GM12892 (cell line): Measurements from ENCODE around the gene TMEM269.

ENCODE experiments used
- POLR2A ChIP-seq: IDR thresholded peaks from 2 replicates; pipeline ENCODE4 v1.6.1; 2011; ENCODE audit warnings: low read depth, low read length, control low read depth
- POLR2AphosphoS5 ChIP-seq: IDR thresholded peaks from 2 replicates; pipeline ENCODE4 v1.6.1; 2011; ENCODE audit warnings: low read depth, low read length, control low read depth

DNA sequence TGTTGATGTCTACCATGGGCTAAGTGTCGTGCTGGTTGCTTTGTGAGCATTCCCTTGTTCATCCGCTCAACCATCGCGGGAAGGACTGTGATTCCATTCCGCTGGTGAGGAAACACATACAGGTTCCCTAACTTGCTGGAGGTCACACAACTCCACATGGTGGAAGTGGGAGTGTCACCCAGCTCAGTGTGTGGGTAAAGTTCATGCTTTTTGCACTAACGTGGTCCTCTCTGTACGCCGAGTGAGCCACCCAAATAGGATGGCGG is 40.7 kb upstream of the TMEM269 start:
- TF ChIP-seq POLR2AphosphoS5 (no peak), POLR2A (no peak)
